CD4-positive, CD25-positive, alpha-beta regulatory T cell (primary cell): ENCODE results near the gene AHRR. TPM values are rescaled to one million over a fixed set of nuclear protein-coding genes. Genes with fewer than 3 reads are reported as not detected.

Source experiments
- ATAC-seq, 2 donors: fragments of 150-1000 bp; cut with Tn5 transposase; one replicate each; pipeline ENCODE4 v1.10.0; 2021; ENCODE audit warnings: low read depth in 2 of 2, moderate number of reproducible peaks in 2 of 2, moderate library complexity in 1 of 2
- DNase-seq, 3 donors: peaks; one replicate each; pipeline versions ENCODE4 v3.0.0 to v3.0.0-alpha.2; 2012 to 2022; ENCODE audit warnings: mixed read lengths in 1 of 3
- H3K27ac ChIP-seq: one replicate; pipeline ENCODE4 v1.7.0; 2013; ENCODE audit warnings: mild to moderate bottlenecking, low read length; ENCODE audit not compliant: insufficient read depth, poor library complexity, severe bottlenecking
- H3K27me3 ChIP-seq: one replicate; pipeline ENCODE4 v1.7.0; 2013; ENCODE audit warnings: low read length; ENCODE audit not compliant: control insufficient read depth, insufficient read depth
- H3K36me3 ChIP-seq: one replicate; pipeline ENCODE4 v1.7.0; 2013; ENCODE audit warnings: mild to moderate bottlenecking, low read length, moderate library complexity; ENCODE audit not compliant: control insufficient read depth, insufficient read depth
- H3K4me1 ChIP-seq: 2 replicates; pipeline ENCODE4 v1.7.0; 2013; ENCODE audit warnings: mild to moderate bottlenecking, low read length; ENCODE audit not compliant: insufficient read depth, control insufficient read depth, poor library complexity, severe bottlenecking
- H3K4me3 ChIP-seq: one replicate; pipeline ENCODE4 v1.7.0; 2013; ENCODE audit warnings: low read depth, mild to moderate bottlenecking, low read length, moderate library complexity
- H3K9me3 ChIP-seq, 2 experiments: 1 replicate in 1 of 2; 2 replicates in 1 of 2; pipeline ENCODE4 v1.7.0; 2013; ENCODE audit warnings: low read length in 2 of 2, mild to moderate bottlenecking in 1 of 2, moderate library complexity in 1 of 2; ENCODE audit not compliant: control insufficient read depth in 2 of 2
- H3K27ac Mint-ChIP-seq, 3 donors: one replicate each; pipeline ENCODE4 v1.8.0; 2020 to 2022; ENCODE audit warnings: mild to moderate bottlenecking in 3 of 3, mixed read lengths in 3 of 3, moderate library complexity in 2 of 3
- H3K27me3 Mint-ChIP-seq: one replicate; pipeline ENCODE4 v1.8.0; 2022; ENCODE audit warnings: mild to moderate bottlenecking, mixed read lengths
- H3K36me3 Mint-ChIP-seq: one replicate; pipeline ENCODE4 v1.8.0; 2020; ENCODE audit warnings: mixed read lengths
- H3K4me1 Mint-ChIP-seq, 4 donors: one replicate each; pipeline ENCODE4 v1.8.0; 2020 to 2022; ENCODE audit warnings: mixed read lengths in 4 of 4, mild to moderate bottlenecking in 1 of 4
- H3K4me3 Mint-ChIP-seq, 4 donors: one replicate each; pipeline ENCODE4 v1.8.0; 2020 to 2022; ENCODE audit warnings: mild to moderate bottlenecking in 4 of 4, mixed read lengths in 4 of 4, moderate library complexity in 3 of 4
- H3K9me3 Mint-ChIP-seq, 7 donors: one replicate each; pipeline ENCODE4 v1.8.0; 2020 to 2022; ENCODE audit warnings: mixed read lengths in 7 of 7, mild to moderate bottlenecking in 3 of 7, moderate library complexity in 2 of 7
- polyA plus RNA-seq, 4 donors: library from polyadenylated mRNA; unstranded; fragments of 300-500 nt; fragmentation: Illumina TruSeq; gene quantifications; one replicate each; pipeline ENCODE4 v1.2.3, GENCODE V29; 2021
- total RNA-seq: library from RNA; stranded (reverse); gene quantifications from one replicate; pipeline ENCODE4 v1.2.3, GENCODE V29; 2022

Gene AHRR
- total and polyA plus RNA-seq, 5 donors from 2014 or later, result 0.20 to 4.5 (median 0.72) TPM

DNA sequence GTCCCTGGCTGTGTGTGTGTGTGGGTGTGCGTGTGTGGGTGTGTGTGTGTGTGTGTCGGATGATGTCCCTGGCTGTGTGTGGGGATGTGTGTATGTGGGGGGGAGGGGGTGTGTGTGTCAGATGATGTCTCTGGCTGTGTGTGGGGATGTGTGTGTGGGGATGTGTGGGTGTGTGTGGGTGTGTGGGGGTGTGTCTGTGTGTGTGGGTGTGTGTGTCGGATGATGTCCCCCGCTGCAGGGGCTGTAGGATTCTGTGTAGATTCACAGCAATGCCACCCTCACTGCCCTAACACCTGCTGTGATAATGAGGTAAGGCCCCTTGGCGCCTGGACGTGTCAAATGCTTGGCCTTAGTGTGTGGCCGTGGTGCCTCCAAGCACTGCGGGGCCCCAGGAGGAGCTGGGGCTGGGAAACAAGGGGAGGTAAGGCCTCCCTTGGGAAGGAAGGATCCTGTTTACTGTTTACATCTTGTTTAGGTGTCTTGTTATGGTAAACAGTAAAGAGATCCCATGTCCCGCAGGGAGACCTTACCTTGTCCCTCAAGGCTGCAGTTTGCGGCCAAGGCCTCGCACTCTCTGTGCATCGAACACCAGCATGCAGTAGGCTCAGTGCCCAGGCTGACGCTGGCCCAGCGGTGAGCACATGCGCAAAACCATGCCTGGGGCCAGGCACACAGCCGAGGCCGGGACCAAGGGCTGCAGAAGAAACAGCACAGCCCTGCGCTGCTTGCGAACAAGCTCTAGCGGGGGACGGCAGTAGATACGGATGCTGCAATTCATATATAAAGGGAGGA lies 24.1 kb downstream of the AHRR start:
- no peaks in the 10 kb centered on the region for H3K27me3 ChIP-seq
- H3K9me3 ChIP-seq, result no peaks in the 10 kb centered on the region
- Mint-ChIP-seq H3K36me3 (no peaks in the 10 kb centered on the region), H3K9me3 (peaks cover 0 to 2% (median 0%) of the 10 kb centered on the region in 7 donors), H3K4me3 (peak overlapping the region in 1 of 4 donors; percentile 67), H3K4me1 (peaks cover 5 to 20% (median 10%) of the 10 kb centered on the region in 4 donors), H3K27ac (no peak overlapping the region), H3K27me3 (peaks cover 16% of the 10 kb centered on the region)
- no peak overlapping the region for H3K27ac ChIP-seq
- DNase-seq (no peak), ATAC-seq (no peak)
- peaks cover 13% of the 10 kb centered on the region for H3K4me1 ChIP-seq
- no peak overlapping the region for H3K4me3 ChIP-seq
- no peaks in the 10 kb centered on the region for H3K36me3 ChIP-seq

DNA sequence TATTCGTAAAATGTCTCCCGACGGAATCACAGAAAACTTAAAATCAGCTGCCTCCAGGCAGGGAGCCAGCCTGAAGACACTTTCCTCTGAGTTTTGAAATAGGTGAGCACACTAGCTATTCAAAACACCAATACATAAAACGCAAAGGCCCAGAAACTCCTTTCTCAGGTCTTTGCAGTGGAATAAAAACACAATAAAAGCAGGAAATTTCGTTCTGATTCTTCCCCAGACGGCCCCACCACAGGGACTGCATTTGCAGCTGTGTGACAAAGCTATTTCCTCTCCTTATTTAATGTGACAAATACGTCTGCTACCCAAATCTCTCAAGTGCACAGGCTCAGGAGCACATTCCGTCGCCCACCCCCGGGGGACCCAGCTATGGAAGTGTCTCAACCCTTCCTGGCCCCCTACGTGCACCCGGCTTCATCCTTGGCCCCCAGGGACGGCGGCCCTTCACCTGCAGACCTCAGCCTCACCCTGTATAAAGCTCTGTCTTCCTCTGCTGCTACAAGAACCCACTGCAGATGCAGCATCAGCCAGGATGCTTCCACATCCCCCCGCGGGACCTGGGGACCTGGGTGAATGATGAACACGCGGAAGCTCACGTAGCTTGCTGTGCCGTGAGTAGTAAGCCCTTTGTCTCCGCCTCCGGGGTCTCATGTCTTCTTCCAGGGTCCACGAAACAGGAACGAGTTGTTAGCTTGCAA lies 24.9 kb downstream of the AHRR start:
- Mint-ChIP-seq H3K4me1 (peaks cover 5 to 20% (median 10%) of the 10 kb centered on the region in 4 donors), H3K27me3 (peaks cover 16% of the 10 kb centered on the region), H3K36me3 (no peaks in the 10 kb centered on the region), H3K27ac (no peak overlapping the region), H3K9me3 (peaks cover 0 to 3% (median 0%) of the 10 kb centered on the region in 7 donors), H3K4me3 (peak overlapping the region in 2 of 4 donors; percentile 63 to 67)
- H3K4me3 ChIP-seq, result no peak overlapping the region
- peaks cover 13% of the 10 kb centered on the region for H3K4me1 ChIP-seq
- H3K27ac ChIP-seq, result no peak overlapping the region
- H3K36me3 ChIP-seq, result no peaks in the 10 kb centered on the region
- H3K27me3 ChIP-seq, result no peaks in the 10 kb centered on the region
- no peaks in the 10 kb centered on the region for H3K9me3 ChIP-seq
- DNase-seq (peak in 1 of 3 donors; percentile 38), ATAC-seq (no peak)

DNA sequence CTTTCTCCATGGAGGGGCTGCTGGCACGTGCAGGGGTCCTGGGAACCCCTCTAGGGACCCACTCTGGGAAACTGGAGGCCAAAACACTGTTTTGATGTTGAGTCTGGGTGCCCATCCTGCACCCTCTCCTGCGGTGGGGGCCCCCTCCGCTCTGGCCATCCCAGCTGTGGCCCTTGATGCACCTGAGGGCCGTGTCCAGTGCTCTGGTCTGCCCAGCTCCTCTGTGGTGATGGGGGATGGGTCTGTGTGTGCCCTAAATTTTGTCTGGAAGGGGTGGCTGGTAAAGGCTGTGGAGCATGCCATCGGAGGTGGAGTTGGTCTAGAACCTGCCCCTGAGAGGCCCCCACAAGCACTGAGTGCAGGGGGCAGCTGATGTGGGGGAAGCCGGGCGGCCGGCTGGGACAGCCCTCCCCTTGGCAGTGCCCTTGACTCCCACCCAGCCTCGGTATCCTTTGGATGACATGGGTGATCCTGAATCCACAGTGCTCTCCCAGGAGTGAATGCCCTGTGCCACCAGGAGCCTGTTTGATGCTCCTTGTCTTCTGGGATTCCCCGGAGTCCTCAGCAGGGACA lies 26.3 kb downstream of the AHRR start:
- Mint-ChIP-seq H3K4me1 (peaks cover 5 to 15% (median 10%) of the 10 kb centered on the region in 4 donors), H3K9me3 (peaks cover 0 to 3% (median 0%) of the 10 kb centered on the region in 7 donors), H3K4me3 (no peak overlapping the region), H3K27ac (no peak overlapping the region), H3K36me3 (no peaks in the 10 kb centered on the region), H3K27me3 (peaks cover 13% of the 10 kb centered on the region)
- ATAC-seq, result no peak
- no peaks in the 10 kb centered on the region for H3K36me3 ChIP-seq
- H3K27me3 ChIP-seq, result no peaks in the 10 kb centered on the region
- H3K4me1 ChIP-seq, result peaks cover 13% of the 10 kb centered on the region
- H3K27ac ChIP-seq, result no peak overlapping the region
- no peaks in the 10 kb centered on the region for H3K9me3 ChIP-seq
- no peak for DNase-seq
- no peak overlapping the region for H3K4me3 ChIP-seq

DNA sequence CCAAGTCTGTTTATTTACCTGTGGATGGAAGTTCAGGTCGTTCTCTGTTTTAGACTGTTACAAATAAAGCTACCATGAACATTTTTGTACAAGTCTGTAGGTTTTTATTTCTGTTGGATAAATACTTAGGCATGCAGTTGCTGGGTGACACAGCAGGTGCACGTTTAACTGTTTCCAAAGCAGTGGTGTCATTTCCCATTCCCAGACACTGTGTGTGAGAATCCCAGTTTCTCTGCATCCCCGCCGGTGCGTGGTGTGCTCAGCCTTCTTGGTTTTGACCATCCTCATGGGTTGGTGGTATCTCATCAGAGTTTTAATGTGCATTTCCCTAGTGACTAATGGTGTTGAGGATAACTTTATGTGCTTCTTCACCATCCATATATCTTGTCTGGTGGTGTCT lies 27.2 kb downstream of the AHRR start:
- Mint-ChIP-seq H3K4me1 (peaks cover 5 to 13% (median 8%) of the 10 kb centered on the region in 4 donors), H3K4me3 (no peak overlapping the region), H3K9me3 (peaks cover 0 to 3% (median 0%) of the 10 kb centered on the region in 7 donors), H3K27me3 (peaks cover 8% of the 10 kb centered on the region), H3K27ac (no peak overlapping the region), H3K36me3 (no peaks in the 10 kb centered on the region)
- H3K4me3 ChIP-seq, result no peak overlapping the region
- no peaks in the 10 kb centered on the region for H3K9me3 ChIP-seq
- no peaks in the 10 kb centered on the region for H3K27me3 ChIP-seq
- no peak for ATAC-seq
- DNase-seq, result no peak
- H3K36me3 ChIP-seq, result no peaks in the 10 kb centered on the region
- H3K27ac ChIP-seq, result no peak overlapping the region
- peaks cover 9% of the 10 kb centered on the region for H3K4me1 ChIP-seq

DNA sequence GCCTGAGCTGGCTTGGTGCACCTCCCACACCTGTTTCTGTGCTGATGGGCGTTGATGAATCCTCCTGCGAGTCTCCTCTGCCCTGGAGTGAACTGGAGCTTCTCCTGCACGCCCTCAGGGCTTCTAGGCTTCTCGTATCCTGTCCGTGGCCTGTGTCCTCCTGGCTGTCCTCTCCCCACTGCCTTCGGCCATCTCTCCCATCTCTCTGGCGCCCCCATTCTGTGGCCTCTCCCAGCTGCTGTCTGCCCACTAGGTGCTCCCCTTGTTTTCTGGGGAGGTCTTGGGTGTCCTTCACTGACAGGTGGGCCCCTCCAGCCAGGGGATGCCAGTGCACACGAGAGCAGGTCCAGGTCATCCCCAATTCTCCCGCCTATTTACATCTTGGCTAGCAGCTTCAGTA lies 28.8 kb downstream of the AHRR start:
- H3K4me3 Mint-ChIP-seq, result no peak overlapping the region

DNA sequence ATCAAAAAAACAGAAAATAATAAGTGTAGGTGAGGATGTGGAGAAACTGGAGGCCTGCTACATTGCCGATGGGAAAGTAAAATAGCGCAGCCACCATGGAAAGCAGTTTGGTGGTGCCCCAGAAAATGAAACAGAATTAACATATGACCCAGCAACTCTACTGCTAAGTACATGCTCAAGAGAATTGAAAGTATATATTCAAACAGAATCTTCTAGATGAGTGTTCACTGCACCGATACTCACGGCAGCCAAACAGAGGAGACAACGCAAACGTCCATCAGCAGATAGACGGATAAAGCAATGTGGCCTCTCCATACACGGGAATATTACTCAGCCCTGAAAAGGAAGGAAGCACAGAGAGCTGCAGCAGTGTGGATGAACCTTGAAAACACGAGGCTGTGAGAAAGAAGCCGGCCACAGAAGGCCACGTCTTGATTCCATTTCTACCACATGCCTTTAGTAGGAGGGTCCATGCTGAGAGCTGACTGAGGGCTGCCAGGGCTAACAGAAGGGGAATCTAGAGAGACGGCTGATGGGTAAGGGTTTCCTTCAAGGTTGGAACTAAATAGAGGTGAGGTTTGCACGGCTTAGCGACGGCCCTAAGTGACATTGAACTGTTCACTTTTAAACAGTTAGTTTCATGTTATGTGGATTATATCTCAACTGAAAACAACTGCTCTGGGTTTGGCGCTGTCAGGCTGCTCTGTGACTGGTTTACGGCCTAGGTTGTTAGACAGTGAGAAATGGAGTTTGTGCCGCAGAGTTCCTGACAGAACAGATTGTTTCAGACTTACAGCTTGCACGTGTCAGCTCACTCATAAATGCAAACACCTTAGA lies 29.8 kb downstream of the AHRR start:
- Mint-ChIP-seq H3K4me1 (peaks cover 3 to 7% (median 5%) of the 10 kb centered on the region in 4 donors), H3K27ac (no peak overlapping the region), H3K36me3 (no peaks in the 10 kb centered on the region), H3K27me3 (peaks cover 6% of the 10 kb centered on the region), H3K4me3 (no peak overlapping the region), H3K9me3 (peaks cover 0 to 3% (median 0%) of the 10 kb centered on the region in 7 donors)
- DNase-seq (no peak), ATAC-seq (no peak)
- H3K4me3 ChIP-seq, result no peak overlapping the region
- H3K27ac ChIP-seq, result no peak overlapping the region
- no peaks in the 10 kb centered on the region for H3K36me3 ChIP-seq
- no peaks in the 10 kb centered on the region for H3K9me3 ChIP-seq
- peaks cover 3% of the 10 kb centered on the region for H3K4me1 ChIP-seq
- H3K27me3 ChIP-seq, result no peaks in the 10 kb centered on the region

More for the DNA sequence above, 28.8 kb downstream of the AHRR start:
- no peaks in the 10 kb centered on the region for H3K27me3 ChIP-seq
- H3K4me3 ChIP-seq, result no peak overlapping the region
- H3K27me3 Mint-ChIP-seq, result peaks cover 8% of the 10 kb centered on the region
- peaks cover 5 to 13% (median 8%) of the 10 kb centered on the region in 4 donors for H3K4me1 Mint-ChIP-seq
- H3K36me3 ChIP-seq, result no peaks in the 10 kb centered on the region
- H3K27ac Mint-ChIP-seq, result peak overlapping the region in 1 of 3 donors; percentile 3
- H3K4me1 ChIP-seq, result peaks cover 7% of the 10 kb centered on the region
- ATAC-seq, result no peak
- no peaks in the 10 kb centered on the region for H3K36me3 Mint-ChIP-seq
- H3K9me3 ChIP-seq, result no peaks in the 10 kb centered on the region
- peaks cover 0 to 3% (median 0%) of the 10 kb centered on the region in 7 donors for H3K9me3 Mint-ChIP-seq
- DNase-seq, result no peak
- H3K27ac ChIP-seq, result no peak overlapping the region

DNA sequence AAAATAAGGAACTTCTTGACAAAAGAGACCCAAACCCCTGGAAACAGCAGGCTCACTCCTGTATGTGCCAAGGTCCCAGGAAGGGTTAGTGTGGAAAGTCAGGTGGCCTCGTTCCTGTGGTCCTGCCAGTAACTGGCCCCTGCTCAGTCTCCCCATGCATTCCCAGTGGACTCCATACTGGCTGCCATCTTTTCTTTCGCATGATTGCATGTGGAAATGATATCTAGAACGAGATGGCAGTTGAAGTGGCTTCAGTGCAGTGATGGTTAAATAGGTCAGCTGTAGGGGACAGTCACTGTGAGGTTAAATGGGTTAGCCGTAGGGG lies 30.4 kb downstream of the AHRR start:
- H3K4me3 Mint-ChIP-seq, result no peak overlapping the region
- H3K4me1 Mint-ChIP-seq, result peaks cover 0 to 2% (median under 1%) of the 10 kb centered on the region in 4 donors
- H3K36me3 ChIP-seq, result no peaks in the 10 kb centered on the region
- H3K9me3 Mint-ChIP-seq, result peaks cover 0 to 3% (median 0%) of the 10 kb centered on the region in 7 donors
- DNase-seq (no peak), ATAC-seq (no peak)
- no peaks in the 10 kb centered on the region for H3K9me3 ChIP-seq
- no peaks in the 10 kb centered on the region for H3K27me3 ChIP-seq
- no peak overlapping the region for H3K27ac Mint-ChIP-seq
- H3K27ac ChIP-seq, result no peak overlapping the region
- peaks cover under 1% of the 10 kb centered on the region for H3K27me3 Mint-ChIP-seq
- H3K4me1 ChIP-seq, result no peaks in the 10 kb centered on the region
- H3K36me3 Mint-ChIP-seq, result no peaks in the 10 kb centered on the region
- H3K4me3 ChIP-seq, result no peak overlapping the region
